K562 (cell line): ENCODE results near the gene VIT. TPM values are rescaled to one million over a fixed set of nuclear protein-coding genes. Genes with fewer than 3 reads are reported as not detected.

Experiments used
- ATAC-seq: fragments of 200-7000 bp; cut with Tn5 transposase; 3 replicates; pipeline ENCODE4 v1.9.1; 2020; ENCODE audit warnings: moderate library complexity
- BruUV-seq: library from RNA; stranded (reverse); fragments of 400-500 nt; replicated peaks from 2 replicates; lab custom pipeline; 2021; lab: Mats Ljungman, UMichigan
- CTCF ChIA-PET: fragments of 300-600 bp; formaldehyde crosslinking; extraction: SDS; loops from one replicate; lab custom pipeline; 2021; ENCODE audit warnings: low intra/inter-chr PET ratio; lab: Yijun Ruan, JAX
- POLR2A ChIA-PET: fragments of 300-600, 350-650 bp; sonication (Branson Sonifier 250); formaldehyde crosslinking; extraction: SDS; loops from one replicate; lab custom pipeline; 2021; ENCODE audit warnings: antibody characterized with exemption, inconsistent platforms; lab: Yijun Ruan, JAX
- DNase-seq, 4 experiments: peaks; one replicate each; pipeline versions ENCODE4 v3.0.0 to v3.0.0-alpha.2; 2011 to 2018; ENCODE audit warnings: low spot score in 3 of 4, mixed read lengths in 3 of 4; ENCODE audit errors: extremely low read depth in 1 of 4
- FAIRE-seq: peaks from 2 replicates; lab custom pipeline; 2011; peaks lifted over from hg19 to GRCh38; lab: Jason Lieb, UNC
- H2AFZ ChIP-seq: 2 replicates; pipeline ENCODE4 v1.6.0; 2011; ENCODE audit warnings: low read depth, low read length, control low read depth, inconsistent platforms
- H3K27ac ChIP-seq: fragments of 200-600 bp; 3 replicates; pipeline ENCODE4 v1.8.0; 2011; ENCODE audit warnings: low read depth, mild to moderate bottlenecking, control low read depth, inconsistent platforms, low read length, moderate library complexity, mixed read lengths; ENCODE audit errors: extremely low read depth
- H3K27me3 ChIP-seq, 2 experiments: fragments of 300-600 bp in 1 of 2; 2 replicates in 1 of 2; 3 replicates in 1 of 2; pipeline versions ENCODE4 v1.6.0 to v1.8.0; 2011; ENCODE audit warnings: inconsistent platforms in 2 of 2, low read length in 2 of 2, mild to moderate bottlenecking in 1 of 2, mixed read lengths in 1 of 2, moderate library complexity in 1 of 2; ENCODE audit not compliant: control insufficient read depth in 2 of 2, insufficient read depth in 2 of 2
- H3K36me3 ChIP-seq: fragments of 300-600 bp; 3 replicates; pipeline ENCODE4 v1.8.0; 2011; ENCODE audit warnings: mild to moderate bottlenecking, low read length, inconsistent platforms; ENCODE audit not compliant: control insufficient read depth, insufficient read depth
- H3K4me1 ChIP-seq, 2 experiments: fragments of 200-600 bp in 1 of 2; replicated peaks in 1 of 2; 2 replicates in 1 of 2; 3 replicates in 1 of 2; pipeline versions ENCODE4 v1.5.1 to v1.8.0; 2011; ENCODE audit warnings: inconsistent platforms in 2 of 2, low read length in 2 of 2, mild to moderate bottlenecking in 1 of 2, mixed read lengths in 1 of 2, moderate library complexity in 1 of 2; ENCODE audit not compliant: control insufficient read depth in 2 of 2, insufficient read depth in 2 of 2
- H3K4me2 ChIP-seq: 2 replicates; pipeline ENCODE4 v1.6.1; 2011; ENCODE audit warnings: low read length, control low read depth, inconsistent platforms, mixed read lengths; ENCODE audit not compliant: insufficient read depth
- H3K4me3 ChIP-seq: fragments of 200-600 bp; sonication (generic), shearing (Covaris generic); 2 replicates; pipeline ENCODE4 v1.5.1; 2016; ENCODE audit warnings: control low read depth, inconsistent platforms
- H3K79me2 ChIP-seq: fragments of 200-600 bp; 3 replicates; pipeline ENCODE4 v1.8.0; 2011; ENCODE audit warnings: low read length, inconsistent platforms; ENCODE audit not compliant: control insufficient read depth, insufficient read depth
- H3K9ac ChIP-seq, 2 experiments: 2 replicates each; pipeline versions ENCODE4 v1.6.0 to v1.6.1; 2011; ENCODE audit warnings: low read depth in 2 of 2, low read length in 2 of 2, control low read depth in 1 of 2, inconsistent platforms in 1 of 2, mild to moderate bottlenecking in 1 of 2, mixed read lengths in 1 of 2; ENCODE audit not compliant: insufficient read depth in 1 of 2
- H3K9me1 ChIP-seq: one replicate; pipeline ENCODE4 v1.6.0; 2011; ENCODE audit warnings: inconsistent platforms, mild to moderate bottlenecking, low read length, moderate library complexity; ENCODE audit not compliant: control insufficient read depth, insufficient read depth
- H3K9me3 ChIP-seq: replicated peaks from 2 replicates; pipeline ENCODE4 v1.5.1; 2011; ENCODE audit warnings: low read depth, low read length, inconsistent platforms; ENCODE audit not compliant: control insufficient read depth, insufficient read depth
- H4K20me1 ChIP-seq: replicated peaks from 2 replicates; pipeline ENCODE4 v1.6.1; 2011; ENCODE audit warnings: low read length, inconsistent platforms, mixed read lengths; ENCODE audit not compliant: control insufficient read depth, insufficient read depth
- CEBPG ChIP-seq, 3 experiments: fragments of 200-800 bp in 1 of 3; sonication (Bioruptor generic) in 1 of 3; sonication (generic) in 1 of 3; formaldehyde crosslinking in 1 of 3; IDR thresholded peaks in 2 of 3; conservative IDR thresholded peaks in 1 of 3; 2 replicates each; pipeline versions ENCODE4 v1.6.1 to v1.8.0; 2016 to 2022; ENCODE audit warnings: missing compliant biosample characterization in 2 of 3, missing genetic modification characterization in 2 of 3, mild to moderate bottlenecking in 1 of 3, missing genetic modification reagents in 1 of 3
- DEAF1 ChIP-seq: fragments of 450-650 bp; formaldehyde crosslinking; IDR thresholded peaks from 2 replicates; pipeline ENCODE4 v1.4.0; 2020; ENCODE audit warnings: mild to moderate bottlenecking, moderate library complexity
- ESRRB ChIP-seq: fragments of 250-450 bp; sonication (Bioruptor Pico); IDR thresholded peaks from 2 replicates; pipeline ENCODE4 v1.5.0; 2020; ENCODE audit warnings: mild to moderate bottlenecking, moderate library complexity, borderline replicate concordance
- GATAD2B ChIP-seq: fragments of 450-650 bp; IDR thresholded peaks from 2 replicates; pipeline ENCODE4 v1.6.1; 2017; ENCODE audit warnings: mild to moderate bottlenecking, borderline replicate concordance
- HDGF ChIP-seq: fragments of 450-650 bp; IDR thresholded peaks from 2 replicates; pipeline ENCODE4 v1.6.1; 2016
- HNRNPL ChIP-seq: fragments of 200-400 bp; formaldehyde crosslinking; IDR thresholded peaks from 2 replicates; pipeline ENCODE4 v1.6.1; 2017; ENCODE audit warnings: low read depth, mild to moderate bottlenecking, low read length
- MEF2D ChIP-seq: conservative IDR thresholded peaks from 2 replicates; pipeline ENCODE4 v1.6.1; 2016; ENCODE audit warnings: low read depth, missing genetic modification characterization, missing compliant biosample characterization
- PHTF2 ChIP-seq: fragments of 250-450 bp; sonication (Bioruptor Pico); IDR thresholded peaks from 2 replicates; pipeline ENCODE4 v1.5.0; 2021; ENCODE audit warnings: mild to moderate bottlenecking
- SMARCE1 ChIP-seq: fragments of 450-650 bp; IDR thresholded peaks from 2 replicates; pipeline ENCODE4 v1.7.1; 2016; ENCODE audit warnings: mild to moderate bottlenecking
- SNRNP70 ChIP-seq: fragments of 200-400 bp; formaldehyde crosslinking; optimal IDR thresholded peaks from 2 replicates; pipeline ENCODE3; 2017; ENCODE audit warnings: low read depth, low read length
- THRB ChIP-seq: fragments of 450-650 bp; formaldehyde crosslinking; conservative IDR thresholded peaks from 2 replicates; pipeline ENCODE4 v1.4.0; 2022; ENCODE audit warnings: mild to moderate bottlenecking, missing genetic modification characterization
- TRIM25 ChIP-seq: fragments of 450-650 bp; IDR thresholded peaks from 2 replicates; pipeline ENCODE4 v1.7.0; 2016; ENCODE audit warnings: borderline replicate concordance
- ZNF347 ChIP-seq: fragments of 450-650 bp; formaldehyde crosslinking; IDR thresholded peaks from 2 replicates; pipeline ENCODE4 v1.4.0; 2020; ENCODE audit warnings: low read depth, mild to moderate bottlenecking, moderate library complexity
- ZNF740 ChIP-seq, 3 experiments: fragments of 200-800 bp in 1 of 3; sonication (Bioruptor generic) in 1 of 3; sonication (generic) in 1 of 3; formaldehyde crosslinking in 1 of 3; IDR thresholded peaks; 2 replicates each; pipeline versions ENCODE4 v1.6.1 to v1.8.0; 2016 to 2022; ENCODE audit warnings: mild to moderate bottlenecking in 2 of 3, missing compliant biosample characterization in 2 of 3, missing genetic modification characterization in 2 of 3, missing genetic modification reagents in 1 of 3
- ZSCAN29 ChIP-seq: fragments of 450-650 bp; IDR thresholded peaks from 2 replicates; pipeline ENCODE4 v1.6.1; 2017
- WGBS: fragments of 100-300 bp; shearing (Covaris generic); methylation state at CpG from one replicate; pipeline ENCODE4 v1.1.6; 2016; ENCODE audit warnings: low coverage, mixed read lengths; ENCODE audit not compliant: insufficient coverage; ENCODE audit errors: missing lambda C conversion rate; 5-methylcytosine and 5-hydroxymethylcytosine counted together
- in situ Hi-C: fragments of 300-500 bp; cut with MboI; formaldehyde crosslinking; loops from 4 replicates; pipeline ENCODE4 v1.15.0; 2018; ENCODE audit warnings: inconsistent platforms, mixed read lengths
- intact Hi-C: fragments of 100-400 bp; cut with micrococcal nuclease; formaldehyde crosslinking; loops from 2 replicates; pipeline ENCODE4 v1.14.2; 2022
- polyA plus RNA-seq, 8 experiments: library from polyadenylated mRNA; depleted of rRNA in 4 of 8; stranded (reverse) in 5 of 8; unstranded in 3 of 8; fragments of >200 nt; fragmentation: Nextera tagmentation in 2 of 8; fragmentation: Illumina TruSeq in 1 of 8; extraction: Ambion mirVana in 2 of 8; extraction: Trizol in 1 of 8; gene quantifications; 2 replicates each; pipeline versions ENCODE4 v1.2.1 to v1.2.3, GENCODE V29; 2011 to 2014; ENCODE audit warnings: inconsistent platforms in 1 of 8, missing spikeins in 1 of 8
- total RNA-seq, 7 experiments: library from RNA; depleted of rRNA in 6 of 7; stranded (reverse); fragments of >200 nt in 6 of 7; fragmentation: Illumina TruSeq in 2 of 7; extraction: Trizol in 2 of 7; gene quantifications; 2 replicates each; pipeline versions ENCODE4 v1.2.1 to v1.2.3, GENCODE V29; 2011 to 2021; ENCODE audit warnings: low replicate concordance in 1 of 7

VIT gene
- total and polyA plus RNA-seq, 9 of the 15 experiments (the other 6 are each of a cell fraction or from before 2014, with no cell fraction given), result not detected

GRCh38 chr2:36663851-36664695 lies 32.4 kb upstream of the VIT start:
- H3K4me1 ChIP-seq, result no peaks in the 10 kb centered on the region
- H3K36me3 ChIP-seq, result no peaks in the 10 kb centered on the region
- CTCF ChIA-PET, result interaction anchor here (0.6 to 2.0 kb wide), 2 partner anchors 244 to 312 kb away, joined by 3 to 8 read pairs; no protein-coding TSS in a partner anchor
- no peak overlapping the region for H3K27ac ChIP-seq
- H2AFZ ChIP-seq, result no peak overlapping the region
- H4K20me1 ChIP-seq, result no peaks in the 10 kb centered on the region
- WGBS, result 3% methylated on average over 12 of the region's 12 CpGs
- intact Hi-C loops, result loop anchor here (2.0 to 5.0 kb wide), 3 partner anchors 157 to 311 kb away; no protein-coding TSS in a partner anchor
- H3K4me3 ChIP-seq, result no peak overlapping the region
- H3K9ac ChIP-seq, result no peak overlapping the region
- POLR2A ChIA-PET, result interaction anchor here (0.6 kb wide), 3 partner anchors 12 to 205 kb away, joined by 3 to 4 read pairs (median 3); no protein-coding TSS in a partner anchor
- no peaks in the 10 kb centered on the region for H3K9me1 ChIP-seq
- ATAC-seq (peak; percentile 96), FAIRE-seq (peak; percentile 68), DNase-seq (peak; percentile 32 to 68 (median 40))
- in situ Hi-C loops, result no loop called here
- no peaks in the 10 kb centered on the region for H3K9me3 ChIP-seq
- H3K27me3 ChIP-seq, result peaks cover 0 to 2% of the 10 kb centered on the region in 2 experiments; a peak in 2 of 5 replicates
- H3K4me2 ChIP-seq, result no peak overlapping the region
- H3K79me2 ChIP-seq, result no peaks in the 10 kb centered on the region
- no TSS peak for BruUV-seq
- TF ChIP-seq SMARCE1 (no peak), PHTF2 (no peak), HDGF (no peak), MEF2D (tag) (no peak), GATAD2B (no peak), ESRRB (CRISPR knock-in tag) (no peak), THRB (CRISPR knock-in tag) (no peak), DEAF1 (CRISPR knock-in tag) (peak; percentile 87), SNRNP70 (no peak), ZNF347 (CRISPR knock-in tag) (no peak), HNRNPL (no peak), CEBPG (CRISPR knock-in tag; IDR thresholded peaks at IDR 0.05) (no peak), CEBPG (tag; conservative IDR thresholded peaks at IDR 0.05 in 1 of 2, IDR thresholded peaks at IDR 0.05 in 1 of 2) (peak; percentile 56 to 60; a peak in 3 of 4 replicates), ZNF740 (CRISPR knock-in tag; IDR thresholded peaks at IDR 0.05) (no peak), ZNF740 (tag; IDR thresholded peaks at IDR 0.05) (no peak), TRIM25 (no peak), ZSCAN29 (no peak)
